ENCODE measurements around the gene NRG3. TPM values are rescaled to one million over a fixed set of nuclear protein-coding genes. Genes with fewer than 3 reads are reported as not detected.

NRG3 gene
- total RNA-seq, 1 donor from 2014 or later, result 0.39 TPM

DNA sequence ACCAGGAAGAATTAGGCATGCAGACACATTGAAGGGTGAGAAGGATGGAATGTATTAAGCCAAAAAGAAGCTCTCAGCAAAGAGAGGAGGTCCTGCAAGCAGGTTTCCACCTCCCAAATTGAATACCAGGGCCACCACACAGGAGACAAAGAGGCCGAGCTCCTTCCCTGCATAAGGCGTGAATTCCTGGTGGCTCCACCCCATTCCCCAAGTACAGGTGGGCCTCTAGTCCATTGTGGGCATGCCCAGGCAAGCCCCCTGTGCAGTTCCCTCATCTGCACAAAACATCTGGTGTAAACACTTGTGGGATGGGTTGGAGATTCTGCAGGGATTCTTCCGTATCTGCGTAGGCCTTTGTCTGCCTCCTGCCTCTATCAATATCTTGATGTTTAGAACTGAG lies 817.5 kb downstream of the NRG3 start:
- no peak for DNase-seq

DNA sequence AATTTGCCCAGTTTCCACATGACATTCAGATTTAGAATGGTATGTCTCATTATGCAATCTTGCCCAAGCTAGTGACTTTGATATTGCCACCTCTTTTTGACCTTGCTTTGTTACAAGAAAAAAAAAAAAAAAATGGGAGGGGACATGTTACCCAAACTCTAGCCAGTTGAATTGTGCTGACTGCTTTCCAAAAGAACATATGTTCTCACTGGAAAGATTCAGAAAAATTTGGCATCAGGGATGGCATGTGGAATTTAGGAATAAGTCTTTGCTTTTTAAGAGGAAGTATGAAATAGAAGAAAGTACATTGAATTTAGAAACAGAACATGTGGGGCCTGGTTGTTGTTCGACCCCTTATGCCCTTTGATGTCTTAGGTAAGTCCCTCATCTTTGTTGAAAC lies 846.8 kb downstream of the NRG3 start:
- DNase-seq, result no peak

DNA sequence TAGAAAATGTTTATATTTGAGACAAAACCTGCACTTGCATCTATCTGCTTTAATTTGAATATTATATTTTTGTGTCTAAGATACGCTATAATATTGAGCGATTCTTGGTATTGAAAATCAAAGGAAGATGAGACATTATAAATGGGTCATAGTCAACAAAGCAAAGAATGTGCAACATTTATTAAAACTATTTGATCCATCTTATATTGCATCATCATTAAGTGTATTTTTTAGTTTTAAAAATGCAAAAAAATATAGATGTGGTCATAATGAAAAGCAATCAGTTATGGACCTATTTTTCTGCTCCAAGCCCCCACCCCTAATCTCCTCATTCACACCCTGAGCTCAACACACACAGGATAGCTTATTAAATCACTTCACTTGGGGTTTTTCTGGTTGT lies 847.3 kb downstream of the NRG3 start:
- no peak for DNase-seq

DNA sequence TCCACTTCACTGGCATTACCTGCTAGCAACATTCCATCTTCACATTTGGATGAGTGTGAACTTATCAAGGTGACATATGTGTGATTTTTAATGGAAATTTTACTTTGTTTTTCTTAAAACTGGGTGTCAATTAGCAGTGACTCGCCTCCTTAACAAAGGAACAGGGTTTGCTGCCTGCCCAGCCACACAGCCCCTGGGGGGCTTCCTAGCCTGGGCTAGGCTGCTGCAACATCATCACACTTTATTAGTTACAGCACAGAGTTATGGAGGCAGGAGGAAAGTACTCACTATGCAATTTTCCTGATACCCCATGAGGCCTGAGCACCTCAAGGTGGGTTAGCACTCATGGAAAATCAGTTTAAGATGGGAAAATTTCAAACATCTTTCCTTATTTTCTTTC lies 861.3 kb downstream of the NRG3 start:
- no peak for DNase-seq

DNA sequence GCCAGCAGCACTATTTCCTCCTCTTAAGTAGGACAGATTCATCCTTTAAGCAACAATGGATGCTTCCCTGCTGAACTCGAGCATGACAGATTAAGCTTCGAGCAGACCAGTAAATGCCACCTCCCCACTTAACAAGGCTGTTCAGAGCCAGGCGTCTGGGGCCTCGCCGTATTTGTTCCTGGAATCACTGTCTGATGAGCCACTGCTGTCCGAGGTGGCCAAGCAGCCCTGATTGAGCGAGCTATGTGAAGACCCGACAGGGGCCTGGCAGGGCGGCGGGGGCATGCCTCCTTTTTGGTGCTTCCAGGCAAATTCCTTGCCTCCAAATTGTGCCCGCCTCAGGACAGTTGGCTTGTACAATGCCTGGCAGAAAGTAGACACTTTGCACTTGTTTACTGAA lies 862.6 kb downstream of the NRG3 start:
- DNase-seq, result no peak

DNA sequence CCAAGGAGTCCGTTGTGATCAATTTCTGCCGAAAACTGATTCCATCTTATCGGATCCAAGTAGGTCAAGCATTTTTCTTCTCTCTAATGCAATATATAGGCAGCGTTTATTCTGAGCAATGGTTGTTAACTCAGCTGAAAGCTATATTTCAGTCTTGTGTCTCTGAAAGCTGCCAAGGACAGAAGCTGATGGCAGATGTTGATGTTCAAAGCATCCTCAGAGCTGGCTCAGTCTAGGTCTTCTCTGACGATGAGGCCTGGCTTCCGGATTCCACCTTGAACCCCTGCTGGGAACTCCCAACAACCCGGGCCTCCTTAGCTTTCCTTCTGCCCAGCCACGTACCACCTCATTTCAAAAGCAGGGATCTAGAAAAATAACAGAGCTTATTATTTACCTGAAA lies 863.6 kb downstream of the NRG3 start:
- DNase-seq, result no peak

DNA sequence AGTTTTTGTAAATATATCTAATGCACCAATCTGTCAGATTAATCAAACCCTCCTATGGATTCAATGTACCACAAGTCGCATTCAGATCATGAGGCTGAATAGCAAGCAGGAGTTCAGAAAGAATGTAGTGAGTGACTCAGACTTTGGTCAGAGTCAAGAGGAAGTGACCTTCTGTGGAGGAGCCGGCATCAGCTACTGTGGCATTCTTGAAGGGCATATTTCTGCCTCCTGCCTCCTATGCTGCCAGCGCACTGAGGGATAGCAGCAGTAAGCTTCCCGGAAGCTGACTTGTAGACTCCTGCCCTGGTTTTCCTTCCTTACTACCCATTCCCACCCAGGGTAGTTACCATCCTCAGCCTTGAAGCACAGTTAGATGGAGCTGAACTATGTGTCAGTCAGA lies 867.5 kb downstream of the NRG3 start:
- no peak for DNase-seq

DNA sequence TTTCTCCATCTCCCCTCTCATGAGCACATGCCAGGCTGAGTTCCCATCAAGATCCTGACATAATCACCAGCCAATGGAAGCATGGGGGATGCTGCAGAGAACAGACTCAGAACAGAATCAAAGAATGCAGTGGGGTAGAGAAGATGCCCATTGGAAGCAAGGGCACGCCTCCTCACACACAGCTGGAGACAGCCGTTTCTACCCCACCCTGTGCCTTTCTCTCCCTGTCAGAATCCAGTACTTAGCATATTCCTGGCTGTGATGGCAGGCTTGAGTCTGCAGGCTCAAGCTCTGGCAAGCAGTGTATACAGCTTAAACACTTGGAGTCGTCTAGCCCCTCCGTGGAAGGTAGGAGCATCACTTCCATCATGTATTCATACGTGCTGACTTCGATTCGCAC lies 867.9 kb downstream of the NRG3 start:
- DNase-seq, result no peak

DNA sequence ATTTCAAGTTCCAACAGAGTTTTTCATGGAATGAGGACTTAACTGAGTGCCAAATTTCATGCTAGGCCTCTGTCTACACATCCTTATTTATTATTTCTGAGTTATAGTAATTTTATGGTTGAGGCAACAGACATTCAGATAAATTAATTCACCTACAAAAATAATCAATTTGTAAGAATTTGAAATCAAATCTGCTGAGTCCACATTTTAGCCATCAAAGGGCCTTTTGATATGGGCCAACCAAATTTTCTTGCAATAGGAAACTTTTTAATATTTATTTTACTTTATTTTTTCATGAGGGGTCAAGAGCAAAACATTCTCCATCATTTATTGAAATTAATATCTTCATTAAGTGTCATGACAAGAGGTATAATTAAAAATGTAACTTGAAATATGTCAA lies 875.5 kb downstream of the NRG3 start:
- DNase-seq, result no peak

DNA sequence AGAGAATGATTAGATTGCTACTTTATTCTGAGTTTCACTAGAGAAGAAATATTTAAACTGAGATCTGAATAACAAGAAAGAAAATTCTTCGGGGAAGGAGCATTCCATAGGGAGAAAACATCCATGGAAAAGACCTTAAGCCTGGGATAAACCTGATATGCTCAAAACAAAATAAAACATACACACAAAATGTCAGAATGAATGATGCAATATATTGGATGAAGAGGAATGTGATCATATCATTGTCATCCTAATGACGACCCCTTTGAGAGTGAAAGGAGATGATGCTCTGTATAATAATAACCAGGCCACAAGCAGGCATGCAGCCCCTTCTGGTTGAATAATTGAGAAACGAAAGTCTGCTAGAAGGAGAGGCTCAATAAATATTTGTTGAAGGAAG lies 882.4 kb downstream of the NRG3 start:
- no peak for DNase-seq

DNA sequence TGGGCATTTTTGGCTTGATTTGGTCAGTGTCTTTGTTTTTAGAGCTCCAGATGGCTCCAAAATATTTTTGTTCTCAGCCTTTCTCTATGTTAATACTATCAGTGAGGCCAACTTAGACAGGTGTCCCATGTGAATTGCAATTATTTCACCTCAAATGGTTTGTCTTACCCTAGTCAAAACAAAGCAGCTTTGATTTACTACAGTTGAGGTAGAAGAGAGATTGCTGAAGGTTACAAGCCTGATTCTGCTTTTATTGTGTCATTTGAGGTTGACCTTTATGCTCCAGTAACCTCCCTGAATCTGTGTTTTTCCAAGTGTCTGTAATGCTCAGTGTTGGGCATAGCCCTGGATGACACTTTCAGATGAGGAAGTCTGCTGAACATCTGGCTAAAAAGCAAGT lies 882.9 kb downstream of the NRG3 start:
- DNase-seq, result no peak

DNA sequence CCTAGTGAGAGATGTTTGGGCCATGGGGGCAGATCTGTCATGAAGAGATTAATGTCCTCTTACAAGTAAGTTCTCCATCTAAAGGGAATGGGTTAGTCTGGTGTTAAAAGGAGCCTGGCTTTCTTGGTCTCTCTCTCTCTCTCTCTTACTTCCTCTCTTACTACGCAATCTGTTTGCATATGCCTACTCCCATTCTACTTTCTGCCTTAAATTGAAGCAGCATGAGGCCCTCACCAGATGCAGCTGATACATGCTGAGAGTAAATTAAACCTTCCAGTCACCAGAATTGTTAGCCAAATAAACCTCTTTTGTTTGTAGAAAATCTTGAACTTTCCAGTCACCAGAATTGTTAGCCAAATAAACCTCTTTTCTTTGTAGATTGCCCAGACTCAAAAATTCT lies 884.1 kb downstream of the NRG3 start:
- no peak for DNase-seq

DNA sequence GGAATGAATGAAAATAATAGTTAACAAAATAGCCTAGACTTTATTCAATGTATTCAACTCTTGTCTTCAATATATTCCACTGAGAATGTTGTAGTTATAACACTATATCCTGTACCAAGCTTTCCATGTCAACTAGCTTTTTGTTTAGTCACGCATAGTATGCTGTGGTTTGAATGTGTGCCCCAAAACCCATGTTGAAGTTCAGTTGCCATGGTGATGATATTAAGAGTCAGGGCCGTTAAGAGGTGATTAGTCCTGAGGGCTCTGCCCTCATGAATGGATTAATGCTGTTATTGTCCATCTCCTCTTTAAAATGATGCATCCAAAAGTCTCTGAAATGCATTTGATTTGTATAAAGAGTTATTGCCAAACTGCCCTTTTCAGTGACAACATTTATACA lies 887.6 kb downstream of the NRG3 start:
- no peak for DNase-seq

DNA sequence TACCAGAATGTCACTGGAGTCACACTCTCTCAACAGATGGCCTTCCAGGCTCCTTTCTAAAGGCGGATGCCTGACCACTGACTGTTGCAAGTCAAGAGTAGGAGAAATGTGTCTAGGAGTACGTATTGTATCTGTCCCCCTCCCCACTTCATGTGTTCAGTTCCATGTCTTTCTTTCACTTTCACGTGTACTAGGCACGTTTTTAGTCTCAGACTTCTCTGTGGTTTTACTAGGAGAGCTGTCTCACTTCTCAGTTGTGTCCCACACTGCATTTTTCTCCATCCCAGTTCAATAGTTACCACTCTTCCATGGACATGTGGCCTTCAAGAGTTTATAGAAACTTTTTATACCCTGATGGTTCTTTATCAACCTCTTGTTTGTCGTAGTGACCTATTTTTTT lies 893.0 kb downstream of the NRG3 start:
- DNase-seq, result no peak

DNA sequence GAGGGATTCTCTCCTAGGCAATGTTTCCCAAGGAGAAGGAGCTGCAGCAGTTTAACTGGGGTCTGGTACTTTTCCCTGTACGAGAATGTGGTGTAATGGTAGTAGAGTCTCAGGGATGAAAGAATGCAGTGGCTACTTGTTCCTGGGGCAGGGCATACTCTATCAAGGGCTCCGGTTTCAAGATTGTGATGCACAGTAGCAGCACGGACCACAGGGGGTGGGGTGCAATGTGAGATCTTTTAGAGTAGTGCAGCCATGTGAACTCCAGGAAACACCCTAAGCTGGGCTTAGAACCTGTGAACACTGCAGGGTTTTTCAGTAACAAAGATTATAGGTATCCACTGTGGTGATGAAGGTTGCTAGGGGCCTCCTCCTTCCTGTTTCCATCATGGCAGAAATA lies 903.9 kb downstream of the NRG3 start:
- DNase-seq, result no peak

DNA sequence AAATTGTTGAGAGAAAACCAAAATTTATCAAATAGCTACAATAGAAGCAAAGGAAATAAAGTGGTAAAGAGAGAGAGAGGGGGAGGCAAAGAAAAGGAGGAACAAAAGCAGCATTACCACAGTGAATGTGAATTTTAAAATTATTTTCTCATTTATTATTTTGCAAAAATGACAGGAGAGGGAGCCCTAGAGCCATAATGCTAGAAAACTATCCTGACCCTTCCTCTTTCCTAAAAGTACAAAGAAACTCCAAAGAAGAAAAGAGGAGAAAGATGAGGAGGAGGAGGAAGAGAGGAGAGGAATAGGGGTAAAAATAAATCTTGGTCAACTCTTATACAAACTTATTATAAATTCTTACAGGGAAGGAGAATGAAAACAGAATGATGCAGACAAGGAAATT lies 921.5 kb downstream of the NRG3 start:
- no peak for DNase-seq

DNA sequence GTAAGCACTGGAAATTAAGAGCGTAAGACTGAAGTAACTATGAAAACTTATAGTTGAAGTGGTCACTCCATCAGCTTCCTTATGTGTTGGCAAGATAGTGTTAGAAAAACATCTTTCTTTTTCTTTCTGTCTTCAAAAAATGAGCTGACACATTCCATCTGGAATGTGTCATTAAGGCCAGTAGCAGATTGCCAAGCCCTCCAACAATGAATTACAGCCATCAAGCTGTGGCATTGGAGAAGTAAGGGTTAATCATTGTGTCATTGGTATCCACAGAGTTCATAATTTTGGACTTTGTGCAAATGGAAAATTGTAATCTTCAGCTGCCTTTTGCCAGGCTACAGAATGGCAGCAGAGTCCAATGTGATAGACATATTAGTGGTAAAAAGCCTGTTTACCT lies 926.3 kb downstream of the NRG3 start:
- DNase-seq, result no peak

DNA sequence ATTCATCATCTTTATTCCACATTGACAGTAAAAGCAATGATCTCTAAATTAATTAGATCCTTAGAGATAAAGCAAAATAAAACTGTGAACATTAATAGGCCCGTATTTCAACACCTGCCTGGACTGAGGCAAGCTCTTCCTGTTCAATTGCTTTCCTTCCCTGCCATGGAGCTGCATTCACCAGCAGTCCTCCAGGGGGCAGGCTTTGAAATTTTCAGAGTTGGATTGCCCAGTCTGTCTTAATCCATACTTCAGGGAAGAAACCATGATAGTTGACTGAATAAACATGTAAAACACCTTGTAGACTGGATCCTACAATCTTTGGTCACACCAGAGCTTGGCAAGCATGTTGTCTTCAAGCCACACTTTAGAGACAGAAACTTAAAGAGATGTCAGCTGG lies 936.6 kb downstream of the NRG3 start:
- DNase-seq, result no peak

DNA sequence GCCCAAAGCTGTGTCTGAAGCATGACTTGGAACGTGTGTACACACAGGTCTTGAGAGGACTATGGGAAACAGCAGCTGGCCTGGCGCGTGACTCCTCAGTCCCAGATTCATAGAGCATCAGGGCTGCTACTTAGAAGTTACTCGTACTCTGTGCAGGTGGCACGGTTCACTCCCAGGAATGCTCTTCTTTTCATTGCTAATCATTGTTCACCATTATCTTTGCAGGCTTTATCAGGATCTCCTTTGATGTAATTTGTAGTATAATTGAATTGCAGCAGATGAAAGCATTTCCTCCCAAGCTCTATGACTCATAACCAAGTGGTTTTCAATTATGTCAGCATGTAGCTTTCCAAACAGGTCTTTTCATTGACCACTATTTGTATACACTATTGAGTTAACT lies 938.9 kb downstream of the NRG3 start:
- DNase-seq, result no peak

DNA sequence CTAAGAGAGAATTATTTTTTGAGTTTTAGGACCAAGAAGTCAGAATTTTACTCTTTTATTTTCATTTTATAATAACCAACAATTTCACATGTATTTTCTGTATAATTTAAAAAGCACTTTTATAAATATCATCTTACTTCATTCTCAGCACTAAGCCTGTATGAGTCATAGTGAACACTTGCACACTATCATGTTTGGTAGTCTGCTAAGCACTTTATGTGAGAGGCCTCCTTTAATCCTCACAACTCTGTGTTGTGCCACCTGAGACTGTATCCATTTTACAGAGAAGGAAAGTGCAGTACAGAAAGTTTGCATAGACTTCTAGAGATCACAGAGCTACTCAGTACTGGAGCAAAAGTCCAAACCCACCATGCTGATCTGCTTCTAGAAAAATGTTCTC lies 939.6 kb downstream of the NRG3 start:
- no peak for DNase-seq

DNA sequence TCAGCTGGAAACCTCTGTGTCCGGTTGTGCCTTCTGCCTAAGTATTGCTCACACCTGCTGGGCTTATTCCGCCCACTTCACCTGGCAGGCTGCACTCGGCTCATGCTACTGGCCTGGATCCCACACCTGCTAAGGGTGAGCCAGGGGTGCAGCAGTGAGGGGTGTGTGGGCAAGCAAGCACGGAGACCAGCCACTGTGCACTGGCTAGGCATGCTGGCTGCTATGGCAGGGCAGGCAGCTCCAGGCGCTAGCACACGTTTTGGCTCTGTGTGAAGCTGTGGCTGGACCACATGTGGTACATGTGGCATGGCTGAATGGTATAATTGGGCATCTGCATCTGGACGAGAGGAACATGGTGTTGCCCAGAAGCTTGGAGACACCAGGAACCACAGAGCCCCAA lies 940.7 kb downstream of the NRG3 start:
- DNase-seq, result no peak

DNA sequence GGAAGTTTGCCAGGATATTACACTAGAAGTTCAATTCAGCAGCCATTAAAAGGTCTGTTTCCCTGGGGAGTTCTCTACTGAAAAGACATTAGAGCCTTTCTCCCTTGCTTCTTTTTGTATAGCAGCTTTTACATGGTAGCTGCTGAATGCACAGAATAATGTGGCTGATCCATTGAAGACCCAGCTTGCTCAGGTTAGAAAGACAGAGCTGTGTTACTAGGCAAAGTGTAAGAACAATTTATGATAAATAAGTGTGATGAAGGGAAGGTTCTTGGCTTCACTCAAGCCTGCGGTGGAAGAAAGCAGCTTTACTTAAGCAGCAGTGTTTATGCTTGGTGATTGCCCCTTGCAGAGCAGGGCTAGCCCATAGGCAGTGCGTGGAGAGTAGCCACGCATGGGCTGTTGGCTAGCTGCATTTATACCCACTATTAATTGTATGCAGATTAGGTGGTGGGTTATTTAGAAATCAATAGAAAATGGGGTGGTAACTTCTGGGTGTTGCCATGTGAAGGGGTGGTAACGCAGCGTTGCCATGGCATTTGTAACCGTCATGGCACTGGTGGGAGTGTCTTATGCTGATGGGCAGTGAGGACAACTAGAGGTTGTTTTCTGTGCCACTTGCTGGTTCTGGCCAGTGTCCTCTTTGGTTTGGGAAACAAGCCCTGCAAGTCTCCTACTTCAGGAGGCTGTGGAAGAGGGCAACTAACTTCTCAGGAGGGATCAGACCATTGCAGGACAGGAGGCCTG lies 942.9 kb downstream of the NRG3 start:
- DNase-seq, result no peak

DNA sequence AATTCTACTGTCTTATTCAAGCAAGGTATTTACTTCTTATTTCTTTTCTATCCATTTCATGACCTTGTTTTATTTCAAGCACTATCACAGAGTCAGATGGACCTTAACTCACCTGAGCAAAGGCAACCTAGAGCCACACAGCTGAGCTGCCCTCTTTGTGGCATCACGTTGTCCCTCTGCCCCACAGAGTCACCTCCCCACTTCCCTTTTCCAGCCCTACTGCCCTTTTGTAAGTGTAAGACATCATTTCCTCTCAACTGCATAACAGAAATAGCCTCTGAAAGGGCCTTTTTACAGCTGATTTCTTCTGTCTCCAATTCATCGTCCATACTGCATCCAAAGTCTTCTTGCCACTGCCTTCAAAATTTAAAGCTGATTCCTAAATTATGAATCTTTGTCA lies 946.0 kb downstream of the NRG3 start:
- no peak for DNase-seq

DNA sequence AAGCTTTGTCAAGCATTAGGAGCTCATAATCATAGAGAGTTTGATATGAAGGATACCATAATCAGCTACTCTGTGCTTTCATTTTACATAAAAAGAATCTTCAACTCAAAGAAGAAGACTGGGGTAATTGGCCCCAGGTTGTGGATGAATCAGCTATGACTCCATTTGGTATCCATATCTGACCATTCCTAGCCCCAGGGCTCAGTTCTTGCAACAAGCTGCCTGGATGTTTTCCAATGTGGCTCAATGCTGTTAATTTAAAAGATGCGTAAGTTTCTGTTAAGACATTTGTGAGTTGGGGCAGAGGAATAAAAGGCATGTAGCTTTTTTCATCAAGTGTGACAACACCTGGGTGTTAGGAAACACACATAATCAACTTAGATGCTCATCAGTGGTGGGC lies 951.1 kb downstream of the NRG3 start:
- no peak for DNase-seq

DNA sequence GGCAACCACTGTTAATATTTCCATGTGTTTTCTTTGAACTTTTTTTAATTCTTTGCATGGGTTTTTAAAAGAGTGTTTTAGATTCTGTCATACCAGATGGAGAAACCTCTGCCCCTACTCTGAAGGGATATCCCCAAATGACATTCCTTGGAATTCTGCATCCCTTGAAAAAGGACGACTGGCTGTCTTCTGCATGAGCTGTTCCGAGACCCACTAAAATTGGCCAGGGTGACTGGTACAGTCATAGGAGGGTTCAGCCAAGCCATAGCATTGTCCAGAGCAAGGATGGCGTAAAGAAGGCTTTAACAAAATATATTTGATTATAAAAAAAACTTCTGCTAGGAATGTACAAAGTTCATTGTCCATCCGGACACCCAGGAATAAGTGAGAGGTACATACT lies 952.9 kb downstream of the NRG3 start:
- no peak for DNase-seq

Data from skin of body (tissue), 2 donors.